Ramos (cell line): Measurements from ENCODE around the gene KLHDC7B.

Source experiments
- in situ Hi-C: fragments of 300-500 bp; cut with MboI; formaldehyde crosslinking; loops from one replicate; pipeline ENCODE4 v1.14.3; 2022; ENCODE audit warnings: low sequenced_read_pairs; ENCODE audit not compliant: unreplicated experiment

KLHDC7B gene

DNA sequence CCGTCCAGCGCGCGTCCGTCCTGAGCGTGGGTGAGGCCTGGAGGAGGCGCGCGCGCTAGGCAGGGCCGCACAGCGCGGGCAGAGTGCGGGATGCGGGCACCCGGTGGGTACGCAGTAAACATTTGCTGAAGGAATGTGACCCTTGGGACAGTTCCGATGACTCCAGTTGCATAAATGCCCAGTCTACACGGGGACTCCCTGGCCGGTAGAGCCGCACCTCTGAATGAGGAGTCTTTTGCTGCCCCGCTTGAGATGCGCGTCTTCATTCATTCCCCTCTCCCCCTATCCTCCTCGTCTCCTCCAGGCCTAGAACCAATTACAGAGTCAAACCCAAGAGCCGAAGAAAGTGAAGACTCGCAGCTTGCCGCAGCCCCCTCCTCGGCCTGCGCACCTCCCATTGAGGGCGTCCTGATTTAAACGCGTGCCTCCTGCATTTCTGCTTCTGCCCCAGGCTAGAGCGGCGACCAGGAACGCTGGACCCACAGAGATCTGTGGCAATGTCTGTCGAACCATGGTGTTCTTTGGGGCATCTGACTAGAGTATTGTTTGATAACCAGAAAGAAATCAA is 37.7 kb downstream of the KLHDC7B start:
- in situ Hi-C loops: no loop called here

- in situ Hi-C loops: no loop called here
Measured at GRCh38 chr22:50584106-50585096, 38.7 kb downstream of the KLHDC7B start.

DNA sequence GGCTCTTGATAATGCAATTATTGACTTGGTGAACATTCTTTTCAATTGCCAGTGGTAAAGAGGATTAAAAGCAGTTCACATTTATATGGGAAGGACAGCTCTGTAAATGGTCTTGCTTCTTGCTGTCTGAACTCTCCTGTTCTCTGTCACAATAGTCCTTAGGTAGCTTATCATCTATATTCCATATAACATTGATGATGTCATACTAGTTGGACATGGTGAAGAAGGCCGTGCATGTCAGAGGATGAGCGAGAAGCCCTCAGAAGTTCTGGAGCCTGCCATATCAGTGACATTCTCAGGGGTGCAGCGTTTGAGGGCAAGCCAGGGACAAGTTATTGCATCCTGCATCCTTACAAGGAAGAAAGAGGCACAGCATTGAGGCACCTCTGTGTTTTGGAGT is 39.5 kb downstream of the KLHDC7B start:
- in situ Hi-C loops: no loop called here

DNA sequence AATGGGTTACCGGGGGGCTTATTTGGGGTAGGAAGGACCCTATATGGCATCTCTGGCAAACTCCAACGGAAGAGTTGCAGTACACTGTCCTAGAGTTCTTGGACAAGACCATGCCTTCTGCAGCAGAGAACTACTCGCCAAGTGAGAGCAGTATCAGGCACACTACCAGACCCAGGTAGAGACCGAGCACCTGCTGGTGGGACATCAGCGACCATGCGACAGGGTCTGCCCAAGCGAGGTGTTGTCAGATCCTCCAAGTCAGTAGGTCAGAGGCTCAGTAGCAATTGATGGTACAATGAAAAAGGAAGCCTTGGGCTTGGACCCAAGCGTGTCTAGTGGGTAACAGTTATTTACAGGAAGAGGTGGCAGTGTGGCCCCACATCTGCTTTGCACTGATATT is 40.1 kb downstream of the KLHDC7B start:
- in situ Hi-C loops: no loop called here

DNA sequence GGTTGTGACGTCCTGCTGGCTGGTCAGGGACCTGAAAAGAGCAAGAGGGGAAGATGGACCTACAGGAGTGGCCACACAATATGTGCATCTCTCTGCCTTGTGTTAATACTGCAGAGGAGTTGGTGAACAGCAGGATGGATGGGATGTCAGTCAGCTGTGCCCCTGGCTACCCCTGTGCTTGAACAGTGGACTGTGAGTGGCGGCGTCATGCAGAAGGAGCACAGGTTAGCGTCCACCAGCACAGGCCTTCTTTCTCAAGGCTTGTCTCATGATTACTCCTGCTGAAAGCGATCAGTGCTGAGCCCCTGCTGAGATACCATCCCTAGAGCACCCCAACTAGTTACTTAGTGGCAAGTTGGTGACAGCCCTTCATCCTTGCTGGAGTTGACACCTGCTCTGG is 40.7 kb downstream of the KLHDC7B start:
- in situ Hi-C loops: no loop called here

- in situ Hi-C loops: no loop called here
Measured at GRCh38 chr22:50587407-50587806, 41.7 kb downstream of the KLHDC7B start.

DNA sequence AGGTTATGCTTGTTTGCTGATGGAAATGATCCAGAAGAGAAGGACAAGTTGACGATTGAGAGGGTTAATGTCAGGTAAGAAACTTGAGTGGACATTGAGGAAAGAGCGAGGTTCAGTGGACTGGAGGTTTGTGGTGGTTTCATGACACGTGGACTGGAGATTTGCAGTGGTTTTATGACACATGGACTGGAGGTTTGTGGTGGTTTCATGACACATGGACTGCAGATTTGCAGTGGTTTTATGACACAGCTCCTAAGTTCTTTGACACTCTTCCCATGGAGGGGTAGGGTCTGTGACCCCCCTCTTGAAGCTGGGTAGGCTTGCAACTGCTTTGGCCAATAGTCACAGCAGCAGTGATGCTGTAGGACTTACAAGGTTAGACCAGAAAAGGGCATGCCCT is 49.5 kb downstream of the KLHDC7B start:
- in situ Hi-C loops: no loop called here

- in situ Hi-C loops: no loop called here
Measured at GRCh38 chr22:50597097-50597496, 51.4 kb downstream of the KLHDC7B start.

GRCh38 chr22:50599816-50600455 is 54.2 kb downstream of the KLHDC7B start:
- in situ Hi-C loops: no loop called here

- in situ Hi-C loops: no loop called here
Measured at GRCh38 chr22:50600538-50600937, 54.8 kb downstream of the KLHDC7B start, which contains the start of gene MAPK8IP2. TSS of gene MAPK8IP2 (plus strand) at chr22:50600793. CDS start at chr22:50600819, 26 bp downstream.
